Neuronal stem cell (in vitro differentiated cells): ENCODE data around the gene LPGAT1.

Experiments used
- DNase-seq: peaks from one replicate; pipeline ENCODE4 v3.0.0-alpha.2; 2013; ENCODE audit warnings: low spot score
- H2AFZ ChIP-seq: one replicate; pipeline ENCODE4 v1.6.1; 2013; ENCODE audit warnings: mild to moderate bottlenecking, low read length, inconsistent platforms
- H2AK5ac ChIP-seq: 2 replicates; pipeline ENCODE4 v1.6.1; 2013; ENCODE audit warnings: low read depth, mild to moderate bottlenecking, inconsistent platforms, low read length, moderate library complexity, mixed read lengths
- H2BK120ac ChIP-seq: 2 replicates; pipeline ENCODE4 v1.6.1; 2013; ENCODE audit warnings: low read depth, mild to moderate bottlenecking, inconsistent platforms, low read length, moderate library complexity, mixed read lengths
- H2BK12ac ChIP-seq: one replicate; pipeline ENCODE4 v1.6.1; 2013; ENCODE audit warnings: low read length, inconsistent platforms
- H2BK15ac ChIP-seq: 2 replicates; pipeline ENCODE4 v1.6.1; 2013; ENCODE audit warnings: mild to moderate bottlenecking, low read length, inconsistent platforms, mixed read lengths
- H2BK5ac ChIP-seq: one replicate; pipeline ENCODE4 v1.6.1; 2013; ENCODE audit warnings: inconsistent platforms, mild to moderate bottlenecking, low read length, moderate library complexity
- H3K14ac ChIP-seq: one replicate; pipeline ENCODE4 v1.6.1; 2013; ENCODE audit warnings: low read length, inconsistent platforms
- H3K18ac ChIP-seq: 2 replicates; pipeline ENCODE4 v1.6.1; 2013; ENCODE audit warnings: low read length, inconsistent platforms
- H3K23ac ChIP-seq: 2 replicates; pipeline ENCODE4 v1.6.1; 2013; ENCODE audit warnings: low read depth, mild to moderate bottlenecking, mixed read lengths, low read length, inconsistent platforms; ENCODE audit not compliant: poor library complexity
- H3K27ac ChIP-seq: replicated peaks from 3 replicates; pipeline ENCODE4 v1.5.1; 2013; ENCODE audit warnings: low read length, inconsistent platforms
- H3K27me3 ChIP-seq, 3 experiments: 2 replicates each; pipeline ENCODE4 v1.6.1; 2013; ENCODE audit warnings: low read length in 3 of 3, mild to moderate bottlenecking in 2 of 3, inconsistent platforms in 1 of 3, low read depth in 1 of 3, mixed read lengths in 1 of 3, moderate library complexity in 1 of 3; ENCODE audit not compliant: control insufficient read depth in 3 of 3, insufficient read depth in 3 of 3
- H3K36me3 ChIP-seq, 2 donors: replicated peaks in 1 of 2; 2 replicates each; pipeline ENCODE4 v1.6.1; 2013; ENCODE audit warnings: low read length in 2 of 2; ENCODE audit not compliant: control insufficient read depth in 2 of 2, insufficient read depth in 2 of 2
- H3K4ac ChIP-seq: 2 replicates; pipeline ENCODE4 v1.6.1; 2013; ENCODE audit warnings: inconsistent platforms, mild to moderate bottlenecking, low read length, moderate library complexity
- H3K4me1 ChIP-seq, 2 donors: 1 replicate in 1 of 2; 2 replicates in 1 of 2; pipeline ENCODE4 v1.6.1; 2013; ENCODE audit warnings: low read length in 2 of 2, low read depth in 1 of 2; ENCODE audit not compliant: control insufficient read depth in 2 of 2, insufficient read depth in 1 of 2
- H3K4me2 ChIP-seq: one replicate; pipeline ENCODE4 v1.6.1; 2013; ENCODE audit warnings: mild to moderate bottlenecking, low read length, inconsistent platforms; ENCODE audit not compliant: insufficient read depth, poor library complexity, severe bottlenecking
- H3K4me3 ChIP-seq, 2 donors: 2 replicates each; pipeline ENCODE4 v1.5.1; 2013; ENCODE audit warnings: low read length in 2 of 2, mild to moderate bottlenecking in 2 of 2, inconsistent platforms in 1 of 2, moderate library complexity in 1 of 2
- H3K79me1 ChIP-seq: one replicate; pipeline ENCODE4 v1.6.1; 2013; ENCODE audit warnings: low read depth, mild to moderate bottlenecking, inconsistent platforms, low read length, moderate library complexity
- H3K9ac ChIP-seq: one replicate; pipeline ENCODE4 v1.6.1; 2013; ENCODE audit warnings: mild to moderate bottlenecking, low read depth, low read length, inconsistent platforms; ENCODE audit not compliant: poor library complexity
- H3K9me3 ChIP-seq, 2 donors: replicated peaks in 1 of 2; 2 replicates each; pipeline versions ENCODE3 to v1.6.1; 2013; ENCODE audit warnings: low read length in 2 of 2, mild to moderate bottlenecking in 2 of 2, inconsistent platforms in 1 of 2, low read depth in 1 of 2, mixed read lengths in 1 of 2, moderate library complexity in 1 of 2; ENCODE audit not compliant: control insufficient read depth in 2 of 2, insufficient read depth in 1 of 2
- H4K8ac ChIP-seq: one replicate; pipeline ENCODE4 v1.6.1; 2013; ENCODE audit warnings: low read depth, mild to moderate bottlenecking, inconsistent platforms, low read length, moderate library complexity
- H4K91ac ChIP-seq: one replicate; pipeline ENCODE4 v1.6.1; 2013; ENCODE audit warnings: low read length, low read depth, mild to moderate bottlenecking, inconsistent platforms; ENCODE audit not compliant: poor library complexity
- WGBS, 2 donors: extraction: QIAGEN DNeasy Blood & Tissue Kit; methylation state at CpG; one replicate each; pipeline ENCODE4 v1.1.7; 2013; ENCODE audit warnings: missing lambda C conversion rate in 2 of 2, mixed read lengths in 1 of 2; ENCODE audit not compliant: insufficient read length in 2 of 2, insufficient replicate concordance in 1 of 2; ENCODE audit errors: extremely low coverage in 2 of 2; 5-methylcytosine and 5-hydroxymethylcytosine counted together

The LPGAT1 gene

GRCh38 chr1:211783897-211784296 is 46.7 kb downstream of the LPGAT1 start:
- no peak for DNase-seq
- Histone ChIP-seq H2AFZ (no peak overlapping the region), H2BK5ac (no peak overlapping the region), H3K4ac (no peak overlapping the region), H3K4me2 (no peak overlapping the region), H3K9ac (no peak overlapping the region), H3K23ac (no peak overlapping the region), H3K36me3 (peaks cover 0 to 36% of the 10 kb centered on the region in 2 donors), H2AK5ac (no peak overlapping the region), H2BK12ac (no peak overlapping the region), H3K9me3 (peaks cover 0 to 3% of the 10 kb centered on the region in 2 donors), H3K4me1 (no peaks in the 10 kb centered on the region), H2BK120ac (no peak overlapping the region), H3K4me3 (no peak overlapping the region), H2BK15ac (no peak overlapping the region), H3K27ac (no peak overlapping the region), H3K27me3 (no peaks in the 10 kb centered on the region), H3K18ac (no peak overlapping the region), H3K14ac (no peak overlapping the region), H4K91ac (no peak overlapping the region), H4K8ac (no peak overlapping the region), H3K79me1 (no peaks in the 10 kb centered on the region)
- no CpG with 5 or more reads among the region's 1 CpG for WGBS, 2 donors

GRCh38 chr1:211783266-211783665 is 47.3 kb downstream of the LPGAT1 start:
- H3K4ac ChIP-seq, result no peak overlapping the region
- H3K23ac ChIP-seq, result no peak overlapping the region
- H3K4me2 ChIP-seq, result no peak overlapping the region
- no peak overlapping the region for H3K27ac ChIP-seq
- no peak overlapping the region for H4K91ac ChIP-seq
- H2BK12ac ChIP-seq, result no peak overlapping the region
- H3K79me1 ChIP-seq, result no peaks in the 10 kb centered on the region
- H3K9me3 ChIP-seq, result peaks cover 0 to 3% of the 10 kb centered on the region in 2 donors
- H3K9ac ChIP-seq, result no peak overlapping the region
- no peak overlapping the region for H2AFZ ChIP-seq
- H3K4me3 ChIP-seq, result no peak overlapping the region
- H2AK5ac ChIP-seq, result no peak overlapping the region
- no peak overlapping the region for H3K18ac ChIP-seq
- DNase-seq, result no peak
- no peaks in the 10 kb centered on the region for H3K4me1 ChIP-seq
- H3K14ac ChIP-seq, result no peak overlapping the region
- no peak overlapping the region for H2BK120ac ChIP-seq
- H4K8ac ChIP-seq, result no peak overlapping the region
- no CpG with 5 or more reads among the region's 4 CpGs for WGBS, 2 donors
- H2BK5ac ChIP-seq, result no peak overlapping the region
- no peak overlapping the region for H2BK15ac ChIP-seq
- H3K36me3 ChIP-seq, result peaks cover 0 to 42% of the 10 kb centered on the region in 2 donors
- no peaks in the 10 kb centered on the region for H3K27me3 ChIP-seq

- Histone ChIP-seq H3K9ac (no peak overlapping the region), H4K91ac (no peak overlapping the region), H2AFZ (no peak overlapping the region), H2BK120ac (no peak overlapping the region), H3K18ac (no peak overlapping the region), H3K4me3 (no peak overlapping the region), H3K27ac (no peak overlapping the region), H4K8ac (no peak overlapping the region), H2BK5ac (no peak overlapping the region), H3K23ac (no peak overlapping the region), H3K36me3 (peaks cover 0 to 44% of the 10 kb centered on the region in 2 donors), H2BK15ac (no peak overlapping the region), H2BK12ac (no peak overlapping the region), H3K79me1 (no peaks in the 10 kb centered on the region), H3K14ac (no peak overlapping the region), H2AK5ac (no peak overlapping the region), H3K4ac (no peak overlapping the region), H3K9me3 (peaks cover 0 to 3% of the 10 kb centered on the region in 2 donors), H3K27me3 (no peaks in the 10 kb centered on the region), H3K4me2 (no peak overlapping the region), H3K4me1 (no peaks in the 10 kb centered on the region)
- no peak for DNase-seq
- WGBS, 2 donors, result no CpG with 5 or more reads among the region's 2 CpGs
These were observed 49.3 kb downstream of the LPGAT1 start for GRCh38 chr1:211781260-211781659.

DNA sequence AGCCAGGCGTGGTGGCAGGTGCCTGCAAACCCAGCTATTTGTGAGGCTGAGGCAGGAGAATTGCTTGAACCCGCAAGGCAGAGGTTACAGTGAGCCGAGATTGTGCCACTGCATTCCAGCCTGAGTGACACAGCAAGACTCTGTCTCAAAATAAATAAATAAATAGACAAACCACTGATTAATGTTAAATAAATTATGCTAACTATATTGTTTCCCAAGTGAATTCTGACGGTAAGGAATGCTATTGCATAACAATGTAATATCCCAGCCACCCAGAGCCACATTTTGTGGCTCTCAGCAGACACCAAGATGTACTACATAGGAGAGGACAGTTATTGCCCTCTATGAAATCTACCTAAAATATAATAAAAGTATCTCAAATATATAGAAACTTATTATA is 55.4 kb downstream of the LPGAT1 start:
- no peak overlapping the region for H3K18ac ChIP-seq
- no peak overlapping the region for H2BK5ac ChIP-seq
- no peaks in the 10 kb centered on the region for H3K79me1 ChIP-seq
- WGBS, 2 donors, result no CpG with 5 or more reads among the region's 4 CpGs
- H4K91ac ChIP-seq, result no peak overlapping the region
- no peak overlapping the region for H2BK120ac ChIP-seq
- H3K36me3 ChIP-seq, result peaks cover 0 to 22% of the 10 kb centered on the region in 2 donors
- H3K9ac ChIP-seq, result no peak overlapping the region
- no peaks in the 10 kb centered on the region for H3K4me1 ChIP-seq
- DNase-seq, result no peak
- no peaks in the 10 kb centered on the region for H3K27me3 ChIP-seq
- H3K9me3 ChIP-seq, result peaks cover 0 to 2% of the 10 kb centered on the region in 2 donors
- H2BK12ac ChIP-seq, result no peak overlapping the region
- no peak overlapping the region for H2BK15ac ChIP-seq
- H2AK5ac ChIP-seq, result no peak overlapping the region
- no peak overlapping the region for H2AFZ ChIP-seq
- no peak overlapping the region for H3K4me2 ChIP-seq
- H3K27ac ChIP-seq, result no peak overlapping the region
- no peak overlapping the region for H3K4me3 ChIP-seq
- H3K23ac ChIP-seq, result no peak overlapping the region
- no peak overlapping the region for H3K4ac ChIP-seq
- H4K8ac ChIP-seq, result no peak overlapping the region
- H3K14ac ChIP-seq, result no peak overlapping the region
